K562 (cell line): ENCODE measurements around the gene ARL5C. TPM values are rescaled to one million over a fixed set of nuclear protein-coding genes. Genes with fewer than 3 reads are reported as not detected.
A peak's percentile ranks its signal among the peaks of the same experiment; 100 is the strongest.

Experiments used
- ATAC-seq: fragments of 200-7000 bp; cut with Tn5 transposase; 3 replicates; pipeline ENCODE4 v1.9.1; 2020; ENCODE audit warnings: moderate library complexity
- BruUV-seq: library from RNA; stranded (reverse); fragments of 400-500 nt; replicated peaks from 2 replicates; lab custom pipeline; 2021; lab: Mats Ljungman, UMichigan
- CTCF ChIA-PET: fragments of 300-600 bp; formaldehyde crosslinking; extraction: SDS; loops from one replicate; lab custom pipeline; 2021; ENCODE audit warnings: low intra/inter-chr PET ratio; lab: Yijun Ruan, JAX
- POLR2A ChIA-PET: fragments of 300-600, 350-650 bp; sonication (Branson Sonifier 250); formaldehyde crosslinking; extraction: SDS; loops from one replicate; lab custom pipeline; 2021; ENCODE audit warnings: antibody characterized with exemption, inconsistent platforms; lab: Yijun Ruan, JAX
- DNase-seq, 4 experiments: peaks; one replicate each; pipeline versions ENCODE4 v3.0.0 to v3.0.0-alpha.2; 2011 to 2018; ENCODE audit warnings: low spot score in 3 of 4, mixed read lengths in 3 of 4; ENCODE audit errors: extremely low read depth in 1 of 4
- FAIRE-seq: peaks from 2 replicates; lab custom pipeline; 2011; peaks lifted over from hg19 to GRCh38; lab: Jason Lieb, UNC
- H2AFZ ChIP-seq: 2 replicates; pipeline ENCODE4 v1.6.0; 2011; ENCODE audit warnings: low read depth, low read length, control low read depth, inconsistent platforms
- H3K27ac ChIP-seq: fragments of 200-600 bp; 3 replicates; pipeline ENCODE4 v1.8.0; 2011; ENCODE audit warnings: low read depth, mild to moderate bottlenecking, control low read depth, inconsistent platforms, low read length, moderate library complexity, mixed read lengths; ENCODE audit errors: extremely low read depth
- H3K27me3 ChIP-seq, 2 experiments: fragments of 300-600 bp in 1 of 2; 2 replicates in 1 of 2; 3 replicates in 1 of 2; pipeline versions ENCODE4 v1.6.0 to v1.8.0; 2011; ENCODE audit warnings: inconsistent platforms in 2 of 2, low read length in 2 of 2, mild to moderate bottlenecking in 1 of 2, mixed read lengths in 1 of 2, moderate library complexity in 1 of 2; ENCODE audit not compliant: control insufficient read depth in 2 of 2, insufficient read depth in 2 of 2
- H3K36me3 ChIP-seq: fragments of 300-600 bp; 3 replicates; pipeline ENCODE4 v1.8.0; 2011; ENCODE audit warnings: mild to moderate bottlenecking, low read length, inconsistent platforms; ENCODE audit not compliant: control insufficient read depth, insufficient read depth
- H3K4me1 ChIP-seq, 2 experiments: fragments of 200-600 bp in 1 of 2; replicated peaks in 1 of 2; 2 replicates in 1 of 2; 3 replicates in 1 of 2; pipeline versions ENCODE4 v1.5.1 to v1.8.0; 2011; ENCODE audit warnings: inconsistent platforms in 2 of 2, low read length in 2 of 2, mild to moderate bottlenecking in 1 of 2, mixed read lengths in 1 of 2, moderate library complexity in 1 of 2; ENCODE audit not compliant: control insufficient read depth in 2 of 2, insufficient read depth in 2 of 2
- H3K4me2 ChIP-seq: 2 replicates; pipeline ENCODE4 v1.6.1; 2011; ENCODE audit warnings: low read length, control low read depth, inconsistent platforms, mixed read lengths; ENCODE audit not compliant: insufficient read depth
- H3K4me3 ChIP-seq: fragments of 200-600 bp; sonication (generic), shearing (Covaris generic); 2 replicates; pipeline ENCODE4 v1.5.1; 2016; ENCODE audit warnings: control low read depth, inconsistent platforms
- H3K79me2 ChIP-seq: fragments of 200-600 bp; 3 replicates; pipeline ENCODE4 v1.8.0; 2011; ENCODE audit warnings: low read length, inconsistent platforms; ENCODE audit not compliant: control insufficient read depth, insufficient read depth
- H3K9ac ChIP-seq, 2 experiments: 2 replicates each; pipeline versions ENCODE4 v1.6.0 to v1.6.1; 2011; ENCODE audit warnings: low read depth in 2 of 2, low read length in 2 of 2, control low read depth in 1 of 2, inconsistent platforms in 1 of 2, mild to moderate bottlenecking in 1 of 2, mixed read lengths in 1 of 2; ENCODE audit not compliant: insufficient read depth in 1 of 2
- H3K9me1 ChIP-seq: one replicate; pipeline ENCODE4 v1.6.0; 2011; ENCODE audit warnings: inconsistent platforms, mild to moderate bottlenecking, low read length, moderate library complexity; ENCODE audit not compliant: control insufficient read depth, insufficient read depth
- H3K9me3 ChIP-seq: replicated peaks from 2 replicates; pipeline ENCODE4 v1.5.1; 2011; ENCODE audit warnings: low read depth, low read length, inconsistent platforms; ENCODE audit not compliant: control insufficient read depth, insufficient read depth
- H4K20me1 ChIP-seq: replicated peaks from 2 replicates; pipeline ENCODE4 v1.6.1; 2011; ENCODE audit warnings: low read length, inconsistent platforms, mixed read lengths; ENCODE audit not compliant: control insufficient read depth, insufficient read depth
- BRD4 ChIP-seq: fragments of 200-600 bp; sonication (generic); IDR thresholded peaks from 2 replicates; pipeline ENCODE4 v1.6.1; 2017; ENCODE audit warnings: inconsistent platforms
- ERF ChIP-seq: fragments of 450-650 bp; formaldehyde crosslinking; IDR thresholded peaks from 2 replicates; pipeline ENCODE4 v1.4.0; 2020; ENCODE audit warnings: mild to moderate bottlenecking, mixed read lengths
- KAT2B ChIP-seq: IDR thresholded peaks from one replicate; pipeline ENCODE4 v1.6.1; 2012; ENCODE audit warnings: low read depth, mild to moderate bottlenecking, control low read depth, inconsistent platforms, low read length, moderate library complexity
- LEF1 ChIP-seq: fragments of 450-650 bp; IDR thresholded peaks from 2 replicates; pipeline ENCODE4 v1.6.1; 2016; ENCODE audit warnings: mild to moderate bottlenecking
- NFATC3 ChIP-seq: fragments of 450-650 bp; IDR thresholded peaks from 2 replicates; pipeline ENCODE4 v1.6.1; 2017; ENCODE audit warnings: mild to moderate bottlenecking
- RCOR1 ChIP-seq, 2 experiments: IDR thresholded peaks; 2 replicates each; pipeline ENCODE4 v1.6.1; 2012; ENCODE audit warnings: low read depth in 2 of 2, low read length in 2 of 2, borderline replicate concordance in 1 of 2, improper control_type of control experiment in 1 of 2
- REST ChIP-seq, 2 experiments: fragments of 450-650 bp; formaldehyde crosslinking in 1 of 2; IDR thresholded peaks; 2 replicates each; pipeline versions ENCODE4 v1.4.0 to v1.6.1; 2014 to 2020; ENCODE audit warnings: mild to moderate bottlenecking in 2 of 2, borderline replicate concordance in 1 of 2, low read depth in 1 of 2
- SMARCB1 ChIP-seq: IDR thresholded peaks from 2 replicates; pipeline ENCODE4 v1.6.1; 2011; ENCODE audit warnings: improper control_type of control experiment, low read depth; ENCODE audit not compliant: insufficient read length
- U2AF1 ChIP-seq: fragments of 200-400 bp; formaldehyde crosslinking; optimal IDR thresholded peaks from 2 replicates; pipeline ENCODE3; 2017; ENCODE audit warnings: mild to moderate bottlenecking, low read depth, low read length, moderate library complexity
- ZBTB8A ChIP-seq: fragments of 450-650 bp; IDR thresholded peaks from 2 replicates; pipeline ENCODE4 v1.6.1; 2018; ENCODE audit warnings: mild to moderate bottlenecking, moderate library complexity; ENCODE audit not compliant: partially characterized antibody
- ZNF263 ChIP-seq: sonication (generic); formaldehyde crosslinking; IDR thresholded peaks from 2 replicates; pipeline ENCODE4 v1.8.0; 2022; ENCODE audit warnings: mild to moderate bottlenecking, missing genetic modification reagents, borderline replicate concordance
- ZNF324 ChIP-seq: fragments of 250-450 bp; sonication (Bioruptor Pico); IDR thresholded peaks from 2 replicates; pipeline ENCODE4 v1.4.0; 2020; ENCODE audit warnings: mild to moderate bottlenecking
- ZNF655 ChIP-seq: fragments of 250-450 bp; sonication (Bioruptor Pico); IDR thresholded peaks from 2 replicates; pipeline ENCODE4 v1.5.0; 2021
- ZNF707 ChIP-seq: fragments of 250-450 bp; sonication (Bioruptor Pico); conservative IDR thresholded peaks from 2 replicates; pipeline ENCODE4 v1.8.0; 2022; ENCODE audit warnings: inconsistent platforms, mild to moderate bottlenecking, moderate library complexity
- WGBS: fragments of 100-300 bp; shearing (Covaris generic); methylation state at CpG from one replicate; pipeline ENCODE4 v1.1.6; 2016; ENCODE audit warnings: low coverage, mixed read lengths; ENCODE audit not compliant: insufficient coverage; ENCODE audit errors: missing lambda C conversion rate; 5-methylcytosine and 5-hydroxymethylcytosine counted together
- in situ Hi-C: fragments of 300-500 bp; cut with MboI; formaldehyde crosslinking; loops from 4 replicates; pipeline ENCODE4 v1.15.0; 2018; ENCODE audit warnings: inconsistent platforms, mixed read lengths
- intact Hi-C: fragments of 100-400 bp; cut with micrococcal nuclease; formaldehyde crosslinking; loops from 2 replicates; pipeline ENCODE4 v1.14.2; 2022
- polyA plus RNA-seq, 8 experiments: library from polyadenylated mRNA; depleted of rRNA in 4 of 8; stranded (reverse) in 5 of 8; unstranded in 3 of 8; fragments of >200 nt; fragmentation: Nextera tagmentation in 2 of 8; fragmentation: Illumina TruSeq in 1 of 8; extraction: Ambion mirVana in 2 of 8; extraction: Trizol in 1 of 8; gene quantifications; 2 replicates each; pipeline versions ENCODE4 v1.2.1 to v1.2.3, GENCODE V29; 2011 to 2014; ENCODE audit warnings: inconsistent platforms in 1 of 8, missing spikeins in 1 of 8
- total RNA-seq, 7 experiments: library from RNA; depleted of rRNA in 6 of 7; stranded (reverse); fragments of >200 nt in 6 of 7; fragmentation: Illumina TruSeq in 2 of 7; extraction: Trizol in 2 of 7; gene quantifications; 2 replicates each; pipeline versions ENCODE4 v1.2.1 to v1.2.3, GENCODE V29; 2011 to 2021; ENCODE audit warnings: low replicate concordance in 1 of 7

Gene ARL5C
- total and polyA plus RNA-seq, 9 of the 15 experiments (the other 6 are each of a cell fraction or from before 2014, with no cell fraction given): not detected

GRCh38 chr17:39195568-39196160 lies 29.7 kb upstream of the ARL5C start:
- no TSS peak for BruUV-seq
- peaks cover 33 to 49% of the 10 kb centered on the region in 2 experiments; a peak in 4 of 5 replicates for H3K4me1 ChIP-seq
- H3K4me3 ChIP-seq: no peak overlapping the region
- 69% methylated on average over 5 of the region's 8 CpGs for WGBS
- no peaks in the 10 kb centered on the region for H3K9me3 ChIP-seq
- no peak for FAIRE-seq
- ChIA-PET POLR2A (interaction anchor here (0.5 to 1.3 kb wide), 8 partner anchors 9 to 750 kb away, joined by 3 to 6 read pairs (median 4); no protein-coding TSS in a partner anchor), CTCF (no interaction called here)
- H3K4me2 ChIP-seq: no peak overlapping the region
- no peak for DNase-seq
- intact Hi-C loops (no loop called here), in situ Hi-C loops (no loop called here)
- no peaks in the 10 kb centered on the region for H3K9me1 ChIP-seq
- H3K27ac ChIP-seq: no peak overlapping the region; the same call in 2 of the 3 replicates
- no peaks in the 10 kb centered on the region for H4K20me1 ChIP-seq
- peak overlapping the region in 1 of 2 experiments; percentile 83; a peak in 1 of 4 replicates for H3K9ac ChIP-seq
- H3K36me3 ChIP-seq: peaks cover 29% of the 10 kb centered on the region; the same call in 2 of the 3 replicates
- H2AFZ ChIP-seq: no peak overlapping the region
- H3K79me2 ChIP-seq: peaks cover 25% of the 10 kb centered on the region
- TF ChIP-seq ZBTB8A (no peak), ZNF707 (CRISPR knock-in tag) (no peak), ZNF324 (no peak), REST (IDR thresholded peaks at IDR 0.05; ENCODE audit: borderline replicate concordance) (no peak), REST (CRISPR knock-in tag; IDR thresholded peaks at IDR 0.05; ENCODE audit: low read depth) (no peak), SMARCB1 (no peak), RCOR1 (IDR thresholded peaks at IDR 0.05; ENCODE audit: borderline replicate concordance in 1 of 2, low read depth in 2 of 2, low read length in 2 of 2) (no peak), NFATC3 (no peak), BRD4 (no peak), U2AF1 (no peak), KAT2B (no peak), ERF (no peak), LEF1 (no peak), ZNF263 (CRISPR knock-in tag) (no peak), ZNF655 (CRISPR knock-in tag) (no peak)
- no peaks in the 10 kb centered on the region for H3K27me3 ChIP-seq
- ATAC-seq: no peak
